Breast epithelium (tissue), 3 donors: ENCODE measurements around the gene GMPR.

ENCODE experiments used
- POLR2A ChIP-seq: fragments of 450-650 bp; IDR thresholded peaks from one replicate; pipeline ENCODE4 v1.6.1; 2016; ENCODE audit warnings: antibody characterized with exemption, mild to moderate bottlenecking, moderate library complexity
- TF ChIP-seq, protein P1 (sequence below), 3 donors: fragments of 450-650 bp; IDR thresholded peaks; one replicate each; pipeline ENCODE4 v1.5.1; 2016 to 2017; ENCODE audit warnings: antibody characterized with exemption in 3 of 3, mild to moderate bottlenecking in 3 of 3, moderate library complexity in 3 of 3

DNA sequence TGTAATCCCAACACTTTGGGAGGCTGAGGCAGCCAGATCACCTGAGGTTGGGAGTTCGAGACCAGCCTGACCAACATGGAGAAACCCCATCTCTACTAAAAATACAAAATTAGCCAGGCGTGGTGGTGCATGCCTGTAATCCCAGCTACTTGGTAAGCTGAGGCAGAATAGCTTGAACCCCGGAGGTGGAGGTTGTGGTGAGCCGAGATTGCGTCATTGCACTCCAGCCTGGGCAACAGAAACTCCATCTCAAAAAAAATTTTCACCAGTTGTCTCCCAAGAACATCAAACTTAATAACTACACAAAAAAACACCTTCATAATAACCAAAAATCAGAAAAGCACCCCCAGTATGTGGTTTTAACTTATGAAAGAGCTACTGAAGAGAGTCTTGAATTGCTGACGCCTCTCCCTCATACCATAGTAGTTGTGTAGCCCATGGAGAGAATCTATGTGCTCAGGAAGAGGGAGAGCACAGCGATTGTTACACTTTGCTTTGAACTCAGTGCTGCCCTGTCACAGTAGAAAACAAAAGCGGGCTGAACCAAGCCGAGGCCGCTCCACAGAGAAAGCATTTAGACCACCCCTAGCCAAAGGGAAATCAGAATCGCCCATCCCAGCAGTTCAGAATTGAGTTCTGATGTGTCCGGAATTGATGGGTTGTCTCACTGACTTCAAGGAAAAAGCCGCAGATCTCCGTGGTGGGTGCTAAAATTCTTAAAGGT is 42.0 kb upstream of the GMPR start:
- TF ChIP-seq, protein P1, sequence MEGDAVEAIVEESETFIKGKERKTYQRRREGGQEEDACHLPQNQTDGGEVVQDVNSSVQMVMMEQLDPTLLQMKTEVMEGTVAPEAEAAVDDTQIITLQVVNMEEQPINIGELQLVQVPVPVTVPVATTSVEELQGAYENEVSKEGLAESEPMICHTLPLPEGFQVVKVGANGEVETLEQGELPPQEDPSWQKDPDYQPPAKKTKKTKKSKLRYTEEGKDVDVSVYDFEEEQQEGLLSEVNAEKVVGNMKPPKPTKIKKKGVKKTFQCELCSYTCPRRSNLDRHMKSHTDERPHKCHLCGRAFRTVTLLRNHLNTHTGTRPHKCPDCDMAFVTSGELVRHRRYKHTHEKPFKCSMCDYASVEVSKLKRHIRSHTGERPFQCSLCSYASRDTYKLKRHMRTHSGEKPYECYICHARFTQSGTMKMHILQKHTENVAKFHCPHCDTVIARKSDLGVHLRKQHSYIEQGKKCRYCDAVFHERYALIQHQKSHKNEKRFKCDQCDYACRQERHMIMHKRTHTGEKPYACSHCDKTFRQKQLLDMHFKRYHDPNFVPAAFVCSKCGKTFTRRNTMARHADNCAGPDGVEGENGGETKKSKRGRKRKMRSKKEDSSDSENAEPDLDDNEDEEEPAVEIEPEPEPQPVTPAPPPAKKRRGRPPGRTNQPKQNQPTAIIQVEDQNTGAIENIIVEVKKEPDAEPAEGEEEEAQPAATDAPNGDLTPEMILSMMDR (IDR thresholded peaks at IDR 0.05) = no peak
- TF ChIP-seq POLR2A = no peak
